GM12878 (cell line): ENCODE data around the gene RPL29. TPM values are rescaled to one million over a fixed set of nuclear protein-coding genes. Genes with fewer than 3 reads are reported as not detected.

Experiments
- ELK1 ChIP-seq: IDR thresholded peaks from 2 replicates; pipeline ENCODE4 v1.6.1; 2012; ENCODE audit warnings: low read depth, low read length, improper control_type of control experiment
- ETV6 ChIP-seq, 2 experiments: fragments of 450-650 bp in 1 of 2; IDR thresholded peaks in 1 of 2; conservative IDR thresholded peaks in 1 of 2; 2 replicates each; pipeline ENCODE4 v1.6.1; 2014; ENCODE audit warnings: antibody characterized with exemption in 1 of 2, borderline replicate concordance in 1 of 2, low read depth in 1 of 2, mild to moderate bottlenecking in 1 of 2, moderate library complexity in 1 of 2
- MTA3 ChIP-seq: IDR thresholded peaks from 2 replicates; pipeline ENCODE4 v1.6.1; 2012; ENCODE audit warnings: low read length, inconsistent platforms, borderline replicate concordance
- MYC ChIP-seq: IDR thresholded peaks from 2 replicates; pipeline ENCODE4 v1.6.1; 2011; ENCODE audit warnings: mild to moderate bottlenecking, low read length, moderate library complexity, inconsistent platforms; ENCODE audit not compliant: insufficient read depth, insufficient replicate concordance, insufficient read length, severe bottlenecking
- NFIC ChIP-seq: IDR thresholded peaks from 2 replicates; pipeline ENCODE4 v1.6.1; 2012; ENCODE audit warnings: low read depth, mild to moderate bottlenecking, inconsistent platforms, low read length, moderate library complexity
- NFYA ChIP-seq: IDR thresholded peaks from 2 replicates; pipeline ENCODE4 v1.6.1; 2011; ENCODE audit warnings: low read depth, mild to moderate bottlenecking, low read length, improper control_type of control experiment, borderline replicate concordance
- NR2F1 ChIP-seq: fragments of 450-650 bp; conservative IDR thresholded peaks from 2 replicates; pipeline ENCODE4 v1.6.1; 2017; ENCODE audit warnings: mild to moderate bottlenecking
- PAX8 ChIP-seq: fragments of 450-650 bp; IDR thresholded peaks from 2 replicates; pipeline ENCODE4 v1.6.1; 2017; ENCODE audit warnings: mild to moderate bottlenecking, moderate library complexity
- POLR2AphosphoS2 ChIP-seq: IDR thresholded peaks from 2 replicates; pipeline ENCODE4 v1.6.1; 2011; ENCODE audit warnings: low read depth, mild to moderate bottlenecking, low read length, improper control_type of control experiment, moderate library complexity
- SUZ12 ChIP-seq: fragments of 200-600 bp; sonication (generic); IDR thresholded peaks from one replicate; pipeline ENCODE4 v1.6.1; 2018; ENCODE audit warnings: antibody characterized with exemption, mild to moderate bottlenecking; ENCODE audit not compliant: unreplicated experiment
- polyA plus RNA-seq, 11 experiments: library from polyadenylated mRNA; depleted of rRNA in 4 of 11; unstranded in 6 of 11; stranded (reverse) in 5 of 11; fragments of >200 nt; fragmentation: Nextera tagmentation in 4 of 11; fragmentation: Illumina TruSeq in 1 of 11; extraction: Ambion mirVana in 4 of 11; extraction: Trizol in 1 of 11; gene quantifications; 1 replicate in 1 of 11; 2 replicates in 10 of 11; pipeline versions ENCODE4 v1.2.1 to v1.2.3, GENCODE V29; 2011 to 2016; ENCODE audit warnings: inconsistent platforms in 2 of 11, missing spikeins in 2 of 11, low read depth in 1 of 11
- total RNA-seq, 4 experiments: library from RNA; depleted of rRNA in 3 of 4; stranded (reverse); fragments of >200 nt in 3 of 4; fragmentation: Illumina TruSeq in 1 of 4; extraction: Trizol in 1 of 4; gene quantifications; 2 replicates each; pipeline versions ENCODE4 v1.2.1 to v1.2.3, GENCODE V29; 2013 to 2021
- TF ChIP-seq, protein P1 (sequence below): fragments of 450-650 bp; IDR thresholded peaks from 2 replicates; pipeline ENCODE4 v1.6.1; 2017; ENCODE audit warnings: mild to moderate bottlenecking, moderate library complexity
- TF ChIP-seq, protein P2 (sequence below): IDR thresholded peaks from 2 replicates; pipeline ENCODE4 v1.6.1; 2012; ENCODE audit warnings: low read length, inconsistent platforms

RPL29 gene
- total and polyA plus RNA-seq, 10 of the 15 experiments (the other 5 are each of a cell fraction or from before 2014, with no cell fraction given): 1,053 to 2,477 (median 1,657) TPM

GRCh38 chr3:52001443-52001974 lies 5.8 kb upstream of the RPL29 start (continued):
- TF ChIP-seq, protein P1, sequence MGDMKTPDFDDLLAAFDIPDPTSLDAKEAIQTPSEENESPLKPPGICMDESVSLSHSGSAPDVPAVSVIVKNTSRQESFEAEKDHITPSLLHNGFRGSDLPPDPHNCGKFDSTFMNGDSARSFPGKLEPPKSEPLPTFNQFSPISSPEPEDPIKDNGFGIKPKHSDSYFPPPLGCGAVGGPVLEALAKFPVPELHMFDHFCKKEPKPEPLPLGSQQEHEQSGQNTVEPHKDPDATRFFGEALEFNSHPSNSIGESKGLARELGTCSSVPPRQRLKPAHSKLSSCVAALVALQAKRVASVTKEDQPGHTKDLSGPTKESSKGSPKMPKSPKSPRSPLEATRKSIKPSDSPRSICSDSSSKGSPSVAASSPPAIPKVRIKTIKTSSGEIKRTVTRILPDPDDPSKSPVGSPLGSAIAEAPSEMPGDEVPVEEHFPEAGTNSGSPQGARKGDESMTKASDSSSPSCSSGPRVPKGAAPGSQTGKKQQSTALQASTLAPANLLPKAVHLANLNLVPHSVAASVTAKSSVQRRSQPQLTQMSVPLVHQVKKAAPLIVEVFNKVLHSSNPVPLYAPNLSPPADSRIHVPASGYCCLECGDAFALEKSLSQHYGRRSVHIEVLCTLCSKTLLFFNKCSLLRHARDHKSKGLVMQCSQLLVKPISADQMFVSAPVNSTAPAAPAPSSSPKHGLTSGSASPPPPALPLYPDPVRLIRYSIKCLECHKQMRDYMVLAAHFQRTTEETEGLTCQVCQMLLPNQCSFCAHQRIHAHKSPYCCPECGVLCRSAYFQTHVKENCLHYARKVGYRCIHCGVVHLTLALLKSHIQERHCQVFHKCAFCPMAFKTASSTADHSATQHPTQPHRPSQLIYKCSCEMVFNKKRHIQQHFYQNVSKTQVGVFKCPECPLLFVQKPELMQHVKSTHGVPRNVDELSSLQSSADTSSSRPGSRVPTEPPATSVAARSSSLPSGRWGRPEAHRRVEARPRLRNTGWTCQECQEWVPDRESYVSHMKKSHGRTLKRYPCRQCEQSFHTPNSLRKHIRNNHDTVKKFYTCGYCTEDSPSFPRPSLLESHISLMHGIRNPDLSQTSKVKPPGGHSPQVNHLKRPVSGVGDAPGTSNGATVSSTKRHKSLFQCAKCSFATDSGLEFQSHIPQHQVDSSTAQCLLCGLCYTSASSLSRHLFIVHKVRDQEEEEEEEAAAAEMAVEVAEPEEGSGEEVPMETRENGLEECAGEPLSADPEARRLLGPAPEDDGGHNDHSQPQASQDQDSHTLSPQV: 0 out of 2 replicates have a peak, but pooled peaks have one; percentile 12
- TF ChIP-seq ETV6 (conservative IDR thresholded peaks at IDR 0.05 in 1 of 2, IDR thresholded peaks at IDR 0.05 in 1 of 2; ENCODE audit: borderline replicate concordance in 1 of 2, low read depth in 1 of 2) (no peak), MTA3 (no peak), NFIC (no peak), ELK1 (no peak; the same call in 1 of the 2 replicates), NFYA (no peak), MYC (no peak), NR2F1 (no peak), PAX8 (no peak), SUZ12 (no peak), POLR2AphosphoS2 (no peak)
- TF ChIP-seq, protein P2, sequence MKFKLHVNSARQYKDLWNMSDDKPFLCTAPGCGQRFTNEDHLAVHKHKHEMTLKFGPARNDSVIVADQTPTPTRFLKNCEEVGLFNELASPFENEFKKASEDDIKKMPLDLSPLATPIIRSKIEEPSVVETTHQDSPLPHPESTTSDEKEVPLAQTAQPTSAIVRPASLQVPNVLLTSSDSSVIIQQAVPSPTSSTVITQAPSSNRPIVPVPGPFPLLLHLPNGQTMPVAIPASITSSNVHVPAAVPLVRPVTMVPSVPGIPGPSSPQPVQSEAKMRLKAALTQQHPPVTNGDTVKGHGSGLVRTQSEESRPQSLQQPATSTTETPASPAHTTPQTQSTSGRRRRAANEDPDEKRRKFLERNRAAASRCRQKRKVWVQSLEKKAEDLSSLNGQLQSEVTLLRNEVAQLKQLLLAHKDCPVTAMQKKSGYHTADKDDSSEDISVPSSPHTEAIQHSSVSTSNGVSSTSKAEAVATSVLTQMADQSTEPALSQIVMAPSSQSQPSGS: no peak
